Right lobe of liver (tissue), 4 donors: ENCODE results near the gene AP5S1.
"Not testable (repeated sequence)": the region's sequence is repeated elsewhere in the genome, so short reads cannot be mapped to it uniquely, and the experiment has no call there.

Experiments
- CTCF ChIP-seq, 4 donors: fragments of 200-600 bp in 3 of 4; fragments of 450-650 bp in 1 of 4; IDR thresholded peaks; one replicate each; pipeline versions ENCODE4 v1.5.1 to v1.8.0; 2016 to 2022; ENCODE audit warnings: antibody characterized with exemption in 4 of 4, mild to moderate bottlenecking in 2 of 4
- POLR2A ChIP-seq: fragments of 450-650 bp; IDR thresholded peaks from one replicate; pipeline ENCODE4 v1.6.1; 2017; ENCODE audit warnings: antibody characterized with exemption, mild to moderate bottlenecking
- donor health status: DM: no; HTN: no; CAD: no.
- donor health status: DM: no; HTN: no; CAD: no.
- donor health status: DM: no; HTN: yes; CAD: no.

GRCh38 chr20:3829891-3830290, 9.5 kb downstream of the AP5S1 start:
- TF ChIP-seq CTCF (IDR thresholded peaks at IDR 0.05); POLR2A: not testable (repeated sequence)
